Fibroblast of skin of left quadriceps (primary cell): ENCODE results near the gene ZHX3.

Source experiments
- DNase-seq, 2 experiments: peaks; one replicate each; pipeline ENCODE4 v3.0.0-alpha.2; 2013; ENCODE audit warnings: low read depth in 2 of 2

Gene ZHX3

DNA sequence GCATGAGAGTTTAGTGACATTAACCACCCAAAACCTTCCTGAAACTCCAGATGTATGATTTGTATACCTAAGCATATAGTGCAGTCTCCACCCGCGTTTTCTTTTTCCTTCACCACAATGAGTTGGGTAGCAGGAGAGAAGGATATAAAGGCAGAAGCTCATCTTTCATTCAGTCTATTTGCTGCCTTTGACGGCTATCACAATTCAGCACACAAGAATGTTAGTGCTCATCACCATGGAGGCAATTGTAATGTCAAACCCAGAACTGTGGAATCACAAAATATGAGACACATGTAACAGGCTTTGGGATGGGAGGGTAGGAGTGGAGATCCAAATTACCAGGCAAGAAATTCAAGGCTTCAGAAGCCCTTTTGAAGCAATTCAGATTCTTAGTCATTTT lies 17.6 kb downstream of the ZHX3 start:
- DNase-seq: no peak

- no peak for DNase-seq
Observed at GRCh38 chr20:41293269-41294037, 24.1 kb downstream of the ZHX3 start.

DNA sequence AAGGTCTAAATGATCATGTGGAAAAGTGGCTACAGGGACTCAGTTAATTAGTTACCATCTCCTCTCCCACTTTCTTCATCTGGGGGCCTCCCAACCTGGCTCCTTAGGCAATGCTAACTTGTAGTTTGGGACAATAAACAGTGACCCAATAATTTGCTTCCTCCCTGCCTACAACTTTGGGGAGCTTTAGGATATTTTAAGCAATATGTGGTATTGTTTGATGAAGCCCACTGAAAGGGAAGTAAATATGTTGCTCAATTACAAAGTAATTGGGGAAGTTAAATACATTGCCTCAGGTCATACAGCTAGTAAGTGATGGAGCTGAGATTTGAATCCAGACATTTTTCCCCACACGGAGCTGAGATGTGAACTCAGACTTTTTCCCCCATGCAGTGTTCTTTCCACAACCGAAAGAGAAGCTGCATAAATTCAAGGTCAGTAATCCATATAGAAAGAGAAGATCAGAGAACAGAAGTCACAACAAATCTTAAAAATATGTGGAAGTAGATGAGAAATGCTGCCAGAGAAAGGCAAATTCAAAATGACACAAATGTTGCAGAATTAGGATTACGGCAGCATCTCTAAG lies 26.6 kb downstream of the ZHX3 start:
- no peak for DNase-seq

DNA sequence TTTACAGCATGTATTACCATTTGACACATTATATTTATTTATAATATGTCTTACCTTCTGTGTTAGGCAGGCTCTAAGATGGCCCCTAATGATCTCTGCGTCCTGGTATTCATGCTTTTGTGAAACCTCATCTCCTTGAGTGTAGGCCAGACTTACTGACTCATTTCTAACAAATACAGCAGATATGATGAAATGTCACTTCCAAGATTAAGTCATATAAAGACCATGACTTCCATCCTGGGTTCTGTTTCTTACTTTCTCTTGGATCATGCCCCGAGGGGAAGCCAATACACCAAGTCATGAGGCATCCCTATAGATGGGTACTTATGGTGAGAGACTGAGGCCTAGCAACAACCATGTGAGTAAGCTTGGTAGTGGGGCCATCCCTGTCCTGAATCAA lies 30.2 kb downstream of the ZHX3 start:
- peak in 1 of 2 experiments; percentile 32 for DNase-seq

- no peak for DNase-seq
Observed at GRCh38 chr20:41286240-41286851, 31.2 kb downstream of the ZHX3 start.

- DNase-seq: no peak
Observed at GRCh38 chr20:41279546-41280225, 37.8 kb downstream of the ZHX3 start.

- DNase-seq: no peak
Observed at GRCh38 chr20:41278936-41279335, 38.6 kb downstream of the ZHX3 start.

DNA sequence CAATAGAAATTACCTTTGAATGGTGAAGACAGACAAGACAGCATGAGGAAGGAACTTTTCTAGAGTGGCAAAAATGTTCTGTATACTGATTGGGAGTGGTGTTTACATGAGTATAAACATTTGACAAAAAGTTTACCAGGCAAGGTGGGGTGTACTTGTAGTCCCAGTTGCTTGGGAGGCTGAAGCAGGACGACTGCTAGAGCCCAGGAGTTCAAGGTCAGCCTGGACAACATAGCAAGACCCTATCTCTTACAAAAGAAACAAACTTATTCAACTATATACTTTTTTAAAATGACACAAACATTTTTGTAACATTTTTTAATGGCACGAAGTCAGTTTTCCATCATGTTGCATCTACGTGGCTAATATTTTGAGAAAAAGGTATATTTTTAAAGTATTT lies 40.5 kb downstream of the ZHX3 start:
- no peak for DNase-seq

- no peak for DNase-seq
Observed at GRCh38 chr20:41276317-41276751, 41.2 kb downstream of the ZHX3 start.

- no peak for DNase-seq
Observed at GRCh38 chr20:41275301-41275731, 42.2 kb downstream of the ZHX3 start.

DNA sequence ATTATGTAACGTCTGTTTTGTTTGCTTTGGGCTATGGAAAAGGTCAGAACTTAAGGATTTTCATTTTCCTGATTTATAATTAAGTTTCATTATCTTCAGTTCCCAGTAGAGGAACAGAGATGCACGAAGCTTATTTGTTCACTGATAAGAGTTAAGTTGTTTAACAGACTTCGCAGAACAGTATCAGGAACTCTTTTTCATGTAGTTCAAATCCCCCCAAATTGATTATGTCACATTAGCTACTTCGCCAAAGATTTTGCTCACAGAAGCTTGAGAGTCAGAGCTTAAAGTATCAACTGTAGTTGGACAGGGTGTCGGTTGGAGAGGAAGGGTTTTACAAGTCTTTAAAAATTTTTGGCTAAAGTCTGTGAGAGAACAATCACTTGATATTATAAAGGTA lies 43.4 kb downstream of the ZHX3 start:
- DNase-seq: no peak

DNA sequence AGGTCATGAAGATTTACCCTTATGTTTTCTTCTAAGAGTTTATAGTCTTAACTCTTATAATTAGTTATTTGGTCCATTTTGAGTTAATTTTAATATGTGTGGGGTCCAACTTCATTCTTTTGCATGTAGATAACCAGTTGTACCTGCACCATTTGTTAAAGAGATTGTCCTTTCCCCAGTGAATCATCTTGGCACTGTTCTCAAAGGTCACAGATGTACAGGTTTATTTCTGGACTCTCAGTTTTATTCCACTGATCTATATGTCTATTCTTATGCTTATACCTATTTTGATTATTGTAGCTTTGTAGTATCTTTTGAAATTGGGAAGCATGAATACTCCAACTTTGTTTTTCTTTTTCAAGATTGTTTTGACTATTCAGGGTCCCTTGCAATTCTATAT lies 44.1 kb downstream of the ZHX3 start:
- DNase-seq: no peak

- DNase-seq: no peak
Observed at GRCh38 chr20:41272339-41272738, 45.2 kb downstream of the ZHX3 start.

DNA sequence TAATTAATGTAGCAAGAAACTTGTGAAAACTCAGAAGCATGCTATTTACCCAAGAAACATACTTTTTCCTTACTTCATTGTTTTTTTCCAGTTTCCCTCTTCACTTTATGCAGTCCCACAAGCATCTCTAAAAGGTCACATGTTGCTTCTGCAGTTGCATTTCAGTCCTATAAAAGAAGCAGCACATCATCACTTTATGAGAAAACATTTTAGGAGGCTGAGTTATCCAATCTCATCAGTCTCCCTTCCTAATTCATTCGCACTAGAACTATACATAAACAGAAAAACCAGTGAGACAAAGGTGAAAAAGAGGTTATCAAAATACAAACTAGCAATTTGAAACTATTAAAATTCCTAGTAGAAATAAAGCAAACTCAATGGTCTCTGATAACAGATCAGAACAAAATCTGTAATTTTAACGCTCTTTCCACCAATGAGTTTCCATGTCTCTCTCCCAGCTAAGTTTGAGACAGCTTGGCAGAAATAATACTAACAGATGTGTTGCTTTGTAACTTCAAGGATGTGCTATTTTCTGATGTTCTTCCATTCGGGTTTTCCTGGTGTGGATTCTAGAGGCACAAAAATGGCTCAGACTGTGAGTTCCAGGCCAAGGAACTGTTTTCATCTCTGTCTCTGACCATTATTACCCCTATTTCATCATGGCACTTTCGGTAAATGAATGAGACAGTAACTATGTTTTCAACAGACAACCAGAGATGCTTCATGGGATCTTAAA lies 48.4 kb downstream of the ZHX3 start:
- DNase-seq: no peak

DNA sequence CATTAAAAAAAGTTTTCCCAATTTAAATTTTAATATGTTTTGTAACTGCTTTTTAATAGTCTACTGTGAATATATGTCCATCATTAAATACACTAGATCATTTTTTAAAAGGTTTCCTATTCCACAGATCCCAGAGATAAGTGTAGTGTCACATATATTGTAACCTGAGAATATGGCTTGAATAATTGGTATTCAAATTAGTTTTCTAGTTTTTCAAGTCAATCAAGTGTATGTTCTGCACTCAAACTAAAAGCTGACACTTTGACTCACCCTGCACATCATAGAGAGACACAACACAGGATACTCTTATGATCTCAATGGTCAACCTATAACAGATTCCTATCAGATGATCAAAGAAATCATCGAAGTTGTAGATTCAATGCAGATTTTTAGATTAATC lies 49.1 kb downstream of the ZHX3 start:
- DNase-seq: no peak

GRCh38 chr20:41265938-41266337 lies 51.6 kb downstream of the ZHX3 start:
- DNase-seq: no peak

- DNase-seq: no peak
Observed at GRCh38 chr20:41264819-41265218, 52.7 kb downstream of the ZHX3 start.

- DNase-seq: no peak
Observed at GRCh38 chr20:41261790-41262717, 55.5 kb downstream of the ZHX3 start.

GRCh38 chr20:41261260-41261659 lies 56.3 kb downstream of the ZHX3 start:
- DNase-seq: no peak

DNA sequence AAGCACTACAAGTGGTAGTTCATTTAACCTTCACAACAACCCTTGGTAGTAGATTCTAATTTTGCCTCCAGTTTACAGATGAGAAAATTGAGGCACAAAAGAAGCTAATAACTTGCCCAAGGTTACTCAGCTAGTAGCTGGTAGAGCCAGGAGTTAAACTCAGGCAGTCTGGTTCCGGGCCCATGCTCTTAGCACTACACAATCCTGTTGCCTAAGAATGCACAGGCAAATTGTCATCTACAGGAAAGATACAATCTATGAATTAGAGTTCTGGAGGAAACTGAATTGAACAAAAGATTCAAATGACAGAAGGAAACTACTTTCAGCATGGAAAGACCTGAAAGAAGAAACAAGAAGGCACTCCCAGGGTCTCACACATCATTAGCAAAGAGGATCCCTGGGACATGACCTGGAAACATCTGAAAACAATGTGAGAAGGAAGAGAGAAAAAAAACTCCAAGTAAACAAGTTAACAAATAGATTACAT lies 56.8 kb downstream of the ZHX3 start:
- DNase-seq: no peak

GRCh38 chr20:41259309-41259708 lies 58.2 kb downstream of the ZHX3 start:
- DNase-seq: no peak
